Measurements from ENCODE around the gene PKMYT1. TPM values are rescaled to one million over a fixed set of nuclear protein-coding genes. Genes with fewer than 3 reads are reported as not detected.
A peak's percentile ranks its signal among the peaks of the same experiment; 100 is the strongest.

PKMYT1 gene
- total and polyA plus RNA-seq, 5 donors from 2014 or later, result 1.5 to 7.2 (median 3.1) TPM

DNA sequence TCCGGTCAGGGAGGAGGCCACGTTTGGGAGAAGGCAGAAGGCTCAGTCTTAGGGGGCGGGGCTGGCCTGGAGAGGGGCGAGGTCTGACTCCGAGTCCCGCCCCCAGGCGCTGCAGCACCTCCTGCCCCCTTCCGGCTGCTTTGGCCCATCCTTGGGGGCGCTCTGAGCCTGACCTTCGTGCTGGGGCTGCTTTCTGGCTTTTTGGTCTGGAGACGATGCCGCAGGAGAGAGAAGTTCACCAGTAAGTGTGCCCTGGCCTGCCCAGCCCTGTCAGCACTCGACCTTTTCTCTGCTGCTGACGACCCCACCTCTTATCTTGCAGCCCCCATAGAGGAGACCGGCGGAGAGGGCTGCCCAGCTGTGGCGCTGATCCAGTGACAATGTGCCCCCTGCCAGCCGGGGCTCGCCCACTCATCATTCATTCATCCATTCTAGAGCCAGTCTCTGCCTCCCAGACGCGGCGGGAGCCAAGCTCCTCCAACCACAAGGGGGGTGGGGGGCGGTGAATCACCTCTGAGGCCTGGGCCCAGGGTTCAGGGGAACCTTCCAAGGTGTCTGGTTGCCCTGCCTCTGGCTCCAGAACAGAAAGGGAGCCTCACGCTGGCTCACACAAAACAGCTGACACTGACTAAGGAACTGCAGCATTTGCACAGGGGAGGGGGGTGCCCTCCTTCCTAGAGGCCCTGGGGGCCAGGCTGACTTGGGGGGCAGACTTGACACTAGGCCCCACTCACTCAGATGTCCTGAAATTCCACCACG, 41.4 kb upstream of the PKMYT1 start:
- Histone ChIP-seq H3K9me3 (ENCODE audit: control insufficient read depth in 2 of 2, low read length in 2 of 2) (no peaks in the 10 kb centered on the region), H3K36me3 (ENCODE audit: control insufficient read depth, insufficient read depth, low read length) (peaks cover 10% of the 10 kb centered on the region), H3K4me1 (ENCODE audit: control insufficient read depth, insufficient read depth, low read length, poor library complexity, severe bottlenecking) (peaks cover 52% of the 10 kb centered on the region), H3K27ac (ENCODE audit: insufficient read depth, low read length, poor library complexity, severe bottlenecking) (peak overlapping the region; percentile 91), H3K27me3 (ENCODE audit: control insufficient read depth, insufficient read depth, low read length) (no peaks in the 10 kb centered on the region), H3K4me3 (ENCODE audit: low read depth, low read length) (no peak overlapping the region)
- ATAC-seq (ENCODE audit: low read depth in 2 of 2) (no peak), DNase-seq (peak; percentile 62 to 80 (median 66))
- Mint-ChIP-seq H3K27ac (peak overlapping the region; percentile 71 to 86 (median 80)), H3K9me3 (no peaks in the 10 kb centered on the region), H3K4me3 (peak overlapping the region; percentile 88 to 98 (median 90)), H3K27me3 (peaks cover 14% of the 10 kb centered on the region), H3K4me1 (peaks cover 4 to 62% (median 29%) of the 10 kb centered on the region in 4 donors), H3K36me3 (peaks cover 4% of the 10 kb centered on the region)

DNA sequence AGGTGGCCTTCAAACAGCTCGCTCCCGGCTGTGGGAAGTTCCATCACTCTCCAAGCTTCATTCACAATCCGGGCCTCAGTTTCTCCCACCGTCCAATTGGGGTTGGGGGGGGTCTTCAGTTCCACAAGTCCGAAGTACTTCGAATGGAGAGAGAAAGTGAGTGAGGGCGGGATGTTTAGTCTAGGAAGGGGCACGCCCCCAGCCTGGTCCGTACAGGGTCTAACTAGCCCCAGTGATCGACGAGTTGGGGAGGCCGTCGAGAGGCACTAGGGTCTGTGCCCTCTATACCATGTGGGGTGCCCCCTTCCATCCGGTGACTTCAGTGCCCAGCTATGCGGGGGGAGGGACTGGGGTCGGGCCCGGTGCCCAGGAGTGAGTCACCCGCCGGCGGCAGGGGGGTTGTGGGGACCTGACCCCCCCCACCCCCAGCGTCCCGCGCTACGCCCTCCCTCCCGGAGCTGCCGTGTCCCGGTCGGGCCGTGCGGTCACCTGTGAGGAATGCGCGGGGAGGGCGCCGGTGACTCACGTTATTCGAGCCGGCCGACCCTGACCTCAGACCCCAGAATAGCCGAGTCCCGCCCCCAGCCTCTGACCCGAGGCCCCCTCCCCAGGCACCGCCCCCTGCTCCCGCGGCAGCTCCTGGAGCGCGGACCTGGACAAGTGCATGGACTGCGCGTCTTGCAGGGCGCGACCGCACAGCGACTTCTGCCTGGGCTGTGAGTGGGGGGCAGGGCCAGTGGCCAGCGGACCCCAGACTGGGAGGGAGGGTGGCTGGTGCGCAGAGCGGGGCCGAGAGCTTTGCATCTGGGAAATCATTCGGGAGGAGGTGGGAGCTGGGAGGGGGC, 40.6 kb upstream of the PKMYT1 start:
- DNase-seq (peak in 1 of 3 donors; percentile 75), ATAC-seq (ENCODE audit: low read depth in 2 of 2) (peak in 1 of 2 donors; percentile 3)
- Mint-ChIP-seq H3K36me3 (peaks cover 4% of the 10 kb centered on the region), H3K9me3 (no peaks in the 10 kb centered on the region), H3K27ac (peak overlapping the region; percentile 66 to 80 (median 71)), H3K27me3 (peaks cover 15% of the 10 kb centered on the region), H3K4me3 (peak overlapping the region; percentile 88 to 98 (median 90)), H3K4me1 (peaks cover 4 to 57% (median 28%) of the 10 kb centered on the region in 4 donors)
- H3K4me1 ChIP-seq (ENCODE audit: control insufficient read depth, insufficient read depth, low read length, poor library complexity, severe bottlenecking), result peaks cover 52% of the 10 kb centered on the region
- H3K4me3 ChIP-seq (ENCODE audit: low read depth, low read length), result peak overlapping the region; percentile 59
- peak overlapping the region; percentile 91 for H3K27ac ChIP-seq (ENCODE audit: insufficient read depth, low read length, poor library complexity, severe bottlenecking)
- H3K27me3 ChIP-seq (ENCODE audit: control insufficient read depth, insufficient read depth, low read length), result no peaks in the 10 kb centered on the region
- no peaks in the 10 kb centered on the region for H3K9me3 ChIP-seq (ENCODE audit: control insufficient read depth in 2 of 2, low read length in 2 of 2)
- H3K36me3 ChIP-seq (ENCODE audit: control insufficient read depth, insufficient read depth, low read length), result peaks cover 2% of the 10 kb centered on the region

DNA sequence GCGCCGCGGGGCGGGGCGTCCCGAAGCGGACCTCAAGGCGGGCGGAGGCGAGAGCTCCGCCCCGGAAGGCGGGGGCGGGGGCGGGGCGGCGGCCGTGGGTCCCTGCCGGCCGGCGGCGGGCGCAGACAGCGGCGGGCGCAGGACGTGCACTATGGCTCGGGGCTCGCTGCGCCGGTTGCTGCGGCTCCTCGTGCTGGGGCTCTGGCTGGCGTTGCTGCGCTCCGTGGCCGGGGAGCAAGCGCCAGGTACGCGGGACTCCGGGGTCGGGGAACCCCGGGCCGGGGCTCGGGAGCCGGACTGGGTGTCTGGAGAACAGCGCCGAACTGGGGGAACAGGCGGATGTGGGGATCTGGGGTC, 40.0 kb upstream of the PKMYT1 start, which contains the start of gene TNFRSF12A:
Gene TNFRSF12A (plus strand): TSS at position 122 of the 357 bp plus-strand sequence. CDS start 30 bp downstream, at position 152.
- Histone ChIP-seq H3K4me1 (ENCODE audit: control insufficient read depth, insufficient read depth, low read length, poor library complexity, severe bottlenecking) (peaks cover 52% of the 10 kb centered on the region), H3K27ac (ENCODE audit: insufficient read depth, low read length, poor library complexity, severe bottlenecking) (peak within 1 kb of the TSS; percentile 91), H3K27me3 (ENCODE audit: control insufficient read depth, insufficient read depth, low read length) (no peaks in the 10 kb centered on the region), H3K36me3 (ENCODE audit: control insufficient read depth, insufficient read depth, low read length) (no peaks in the 10 kb centered on the region), H3K9me3 (ENCODE audit: control insufficient read depth in 2 of 2, low read length in 2 of 2) (no peaks in the 10 kb centered on the region), H3K4me3 (ENCODE audit: low read depth, low read length) (peak within 1 kb of the TSS; percentile 59)
- Mint-ChIP-seq H3K4me1 (peaks cover 4 to 57% (median 26%) of the 10 kb centered on the region in 4 donors), H3K36me3 (peaks cover 4% of the 10 kb centered on the region), H3K27ac (peak within 1 kb of the TSS; percentile 66 to 80 (median 71)), H3K4me3 (peak within 1 kb of the TSS; percentile 88 to 98 (median 90)), H3K9me3 (no peaks in the 10 kb centered on the region), H3K27me3 (peaks cover 15% of the 10 kb centered on the region)
- ATAC-seq (ENCODE audit: low read depth in 2 of 2) (peak; percentile 7 to 12), DNase-seq (peak; percentile 51 to 82 (median 63))

DNA sequence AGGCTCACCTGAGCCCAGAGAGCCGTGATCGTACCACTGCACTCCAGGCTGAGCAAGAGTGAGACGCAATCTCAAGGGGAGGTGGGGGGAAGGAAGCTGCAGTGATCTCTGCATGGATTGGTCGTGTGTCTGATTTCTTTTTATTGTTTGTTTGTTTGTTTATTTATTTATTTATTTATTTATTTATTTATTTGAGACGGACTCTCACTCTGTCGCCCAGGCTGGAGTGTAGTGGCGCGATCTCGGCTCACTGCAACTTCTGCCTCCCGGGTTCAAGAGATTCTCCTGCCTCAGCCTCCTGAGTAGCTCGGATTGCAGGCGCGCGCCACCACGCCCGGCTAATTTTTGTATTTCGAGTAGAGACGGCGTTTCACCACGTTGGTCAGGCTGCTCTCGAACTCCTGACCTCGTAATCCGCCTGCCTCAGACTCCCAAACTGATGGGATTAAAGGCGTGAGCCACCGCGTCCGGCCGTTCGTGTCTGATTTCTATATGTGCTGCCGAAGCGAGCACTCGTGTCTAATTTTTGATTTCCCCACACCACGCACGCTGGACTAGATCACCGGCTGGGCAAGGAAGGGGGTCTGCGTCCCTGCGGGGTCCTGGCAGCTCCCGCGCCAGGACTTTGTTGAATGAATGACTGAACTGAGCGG, 39.5 kb upstream of the PKMYT1 start:
- ATAC-seq (ENCODE audit: low read depth in 2 of 2) (no peak), DNase-seq (no peak)
- Histone ChIP-seq H3K4me3 (ENCODE audit: low read depth, low read length) (peak overlapping the region; percentile 48), H3K36me3 (ENCODE audit: control insufficient read depth, insufficient read depth, low read length) (no peaks in the 10 kb centered on the region), H3K27ac (ENCODE audit: insufficient read depth, low read length, poor library complexity, severe bottlenecking) (no peak overlapping the region), H3K9me3 (ENCODE audit: control insufficient read depth in 2 of 2, low read length in 2 of 2) (no peaks in the 10 kb centered on the region), H3K4me1 (ENCODE audit: control insufficient read depth, insufficient read depth, low read length, poor library complexity, severe bottlenecking) (peaks cover 52% of the 10 kb centered on the region), H3K27me3 (ENCODE audit: control insufficient read depth, insufficient read depth, low read length) (no peaks in the 10 kb centered on the region)
- Mint-ChIP-seq H3K9me3 (no peaks in the 10 kb centered on the region), H3K27ac (peak overlapping the region in 1 of 3 donors; percentile 66), H3K36me3 (peaks cover 4% of the 10 kb centered on the region), H3K4me1 (peaks cover 4 to 57% (median 25%) of the 10 kb centered on the region in 4 donors), H3K27me3 (peaks cover 19% of the 10 kb centered on the region), H3K4me3 (peak overlapping the region; percentile 81 to 94 (median 88))

DNA sequence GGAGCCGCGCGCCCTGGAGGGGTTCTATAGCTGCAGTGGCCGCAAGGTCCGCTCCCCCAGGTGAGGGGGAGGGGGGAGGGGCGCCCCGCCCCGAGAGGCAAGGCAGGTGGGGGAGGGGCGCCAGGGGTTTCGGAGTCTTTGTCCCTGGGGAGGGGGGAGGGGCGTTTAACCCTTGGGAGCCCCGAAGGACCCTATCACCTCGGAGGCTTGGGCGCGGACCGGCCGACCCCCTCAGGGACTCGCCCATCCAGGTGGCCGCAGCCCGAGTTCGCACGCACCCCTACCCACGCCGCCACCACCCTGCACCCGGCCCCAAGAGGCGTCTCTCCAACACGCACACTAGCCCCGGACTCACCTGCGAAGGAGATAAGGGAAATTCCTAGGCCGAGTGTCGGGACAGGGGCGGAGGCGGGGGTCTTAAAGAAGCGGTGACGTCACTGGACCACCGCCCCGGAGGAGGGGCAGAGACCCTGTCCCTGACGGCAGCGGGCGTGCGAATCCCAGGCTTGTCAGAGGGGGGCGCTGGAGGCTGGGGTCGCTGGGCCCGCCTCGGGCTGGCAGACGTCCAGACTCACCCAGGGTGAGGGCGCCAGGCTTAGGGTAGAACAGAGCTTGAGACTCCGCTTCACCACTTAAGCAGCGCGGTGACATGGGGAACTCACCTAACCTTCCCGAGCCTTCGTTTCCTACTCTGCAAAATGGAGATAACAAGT, 37.7 kb upstream of the PKMYT1 start, which contains the start of gene CLDN6:
Gene CLDN6 (minus strand): TSS at position 390 of the 713 bp plus-strand sequence. CDS start 2,162 bp downstream, outside the sequence.
- DNase-seq (no peak), ATAC-seq (ENCODE audit: low read depth in 2 of 2) (no peak)
- H3K4me3 Mint-ChIP-seq, result peak within 1 kb of the TSS in 3 of 4 donors; percentile 22 to 86 (median 29)
- peaks cover 39% of the 10 kb centered on the region for H3K4me1 ChIP-seq (ENCODE audit: control insufficient read depth, insufficient read depth, low read length, poor library complexity, severe bottlenecking)
- H3K27me3 ChIP-seq (ENCODE audit: control insufficient read depth, insufficient read depth, low read length), result no peaks in the 10 kb centered on the region
- no peaks in the 10 kb centered on the region for H3K36me3 Mint-ChIP-seq
- peaks cover 20% of the 10 kb centered on the region for H3K27me3 Mint-ChIP-seq
- H3K27ac Mint-ChIP-seq, result no peak within 1 kb of the TSS
- H3K27ac ChIP-seq (ENCODE audit: insufficient read depth, low read length, poor library complexity, severe bottlenecking), result no peak within 1 kb of the TSS
- no peak within 1 kb of the TSS for H3K4me3 ChIP-seq (ENCODE audit: low read depth, low read length)
- H3K36me3 ChIP-seq (ENCODE audit: control insufficient read depth, insufficient read depth, low read length), result no peaks in the 10 kb centered on the region
- H3K9me3 ChIP-seq (ENCODE audit: control insufficient read depth in 2 of 2, low read length in 2 of 2), result no peaks in the 10 kb centered on the region
- H3K4me1 Mint-ChIP-seq, result peaks cover 0 to 41% (median 18%) of the 10 kb centered on the region in 4 donors
- H3K9me3 Mint-ChIP-seq, result no peaks in the 10 kb centered on the region

DNA sequence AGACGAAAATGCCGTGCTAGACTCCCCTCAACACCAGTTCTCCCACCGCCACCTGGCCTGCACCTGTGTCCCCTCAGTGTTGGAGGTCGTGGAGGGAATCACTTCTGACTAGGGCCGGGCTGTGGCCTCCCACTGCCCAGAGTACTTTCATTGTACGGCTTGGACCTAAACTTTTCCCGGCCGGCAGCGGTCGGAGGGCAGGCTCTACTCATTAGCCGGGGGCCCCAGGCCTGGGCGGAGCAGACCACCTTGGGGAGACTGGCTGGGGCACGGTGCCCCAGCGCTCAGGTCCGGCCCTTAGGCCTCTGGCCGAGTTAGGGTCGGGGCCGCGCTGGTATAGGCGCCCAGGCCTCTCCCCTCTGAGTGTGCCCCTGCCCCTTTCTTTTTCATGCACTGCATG, 37.1 kb upstream of the PKMYT1 start:
- H3K4me1 Mint-ChIP-seq, result peaks cover 0 to 35% (median 14%) of the 10 kb centered on the region in 4 donors
- DNase-seq (no peak), ATAC-seq (ENCODE audit: low read depth in 2 of 2) (no peak)
- H3K27me3 Mint-ChIP-seq, result peaks cover 21% of the 10 kb centered on the region
- H3K36me3 Mint-ChIP-seq, result no peaks in the 10 kb centered on the region
- peak overlapping the region in 1 of 4 donors; percentile 29 for H3K4me3 Mint-ChIP-seq
- no peaks in the 10 kb centered on the region for H3K27me3 ChIP-seq (ENCODE audit: control insufficient read depth, insufficient read depth, low read length)
- no peak overlapping the region for H3K27ac Mint-ChIP-seq
- H3K9me3 ChIP-seq (ENCODE audit: control insufficient read depth in 2 of 2, low read length in 2 of 2), result no peaks in the 10 kb centered on the region
- no peaks in the 10 kb centered on the region for H3K9me3 Mint-ChIP-seq
- H3K4me1 ChIP-seq (ENCODE audit: control insufficient read depth, insufficient read depth, low read length, poor library complexity, severe bottlenecking), result peaks cover 33% of the 10 kb centered on the region
- no peak overlapping the region for H3K4me3 ChIP-seq (ENCODE audit: low read depth, low read length)
- H3K27ac ChIP-seq (ENCODE audit: insufficient read depth, low read length, poor library complexity, severe bottlenecking), result no peak overlapping the region
- H3K36me3 ChIP-seq (ENCODE audit: control insufficient read depth, insufficient read depth, low read length), result no peaks in the 10 kb centered on the region
